Umbilical cord (tissue), 2 donors: ENCODE measurements around the gene ANKRD63. TPM values are rescaled to one million over a fixed set of nuclear protein-coding genes. Genes with fewer than 3 reads are reported as not detected.

Source experiments
- DNase-seq: peaks from one replicate; pipeline ENCODE4 v3.0.0-alpha.2; 2015; ENCODE audit warnings: low spot score
- total RNA-seq: library from RNA; depleted of rRNA; stranded (reverse); fragments of >200 nt; gene quantifications from one replicate; pipeline ENCODE4 v1.2.3, GENCODE V29; 2014; ENCODE audit warnings: low replicate concordance; ENCODE audit not compliant: insufficient read depth

Gene ANKRD63
- total RNA-seq, 1 donor from 2014 or later: not detected

- DNase-seq: no peak
These were observed 30.9 kb upstream of the ANKRD63 start for GRCh38 chr15:40313531-40314398.

- DNase-seq: no peak
These were observed 29.7 kb upstream of the ANKRD63 start for GRCh38 chr15:40312370-40313158.

GRCh38 chr15:40310993-40311392 lies 28.1 kb upstream of the ANKRD63 start:
- no peak for DNase-seq

GRCh38 chr15:40310001-40310959 lies 27.4 kb upstream of the ANKRD63 start:
- DNase-seq: no peak

- no peak for DNase-seq
These were observed 26.5 kb upstream of the ANKRD63 start for GRCh38 chr15:40309344-40309862.

GRCh38 chr15:40307421-40308211 lies 24.8 kb upstream of the ANKRD63 start, which contains the start of gene PLCB2:
PLCB2 (minus strand) TSS chr15:40307935; CDS start chr15:40307672, 263 bp downstream.
- DNase-seq: peak; percentile 40

- DNase-seq: no peak
These were observed 24.0 kb upstream of the ANKRD63 start for GRCh38 chr15:40306908-40307307.

GRCh38 chr15:40306371-40306770 lies 23.5 kb upstream of the ANKRD63 start:
- DNase-seq: no peak

GRCh38 chr15:40305281-40305680 lies 22.4 kb upstream of the ANKRD63 start:
- DNase-seq: no peak

GRCh38 chr15:40303576-40303975 lies 20.7 kb upstream of the ANKRD63 start:
- DNase-seq: no peak

GRCh38 chr15:40302981-40303380 lies 20.1 kb upstream of the ANKRD63 start:
- no peak for DNase-seq

- no peak for DNase-seq
These were observed 19.5 kb upstream of the ANKRD63 start for GRCh38 chr15:40302288-40302886.

GRCh38 chr15:40301467-40302179 lies 18.8 kb upstream of the ANKRD63 start:
- DNase-seq: peak; percentile 71

- DNase-seq: no peak
These were observed 17.9 kb upstream of the ANKRD63 start for GRCh38 chr15:40300771-40301170.

GRCh38 chr15:40300367-40300766 lies 17.5 kb upstream of the ANKRD63 start:
- DNase-seq: no peak

GRCh38 chr15:40298216-40298935 lies 15.5 kb upstream of the ANKRD63 start:
- no peak for DNase-seq

GRCh38 chr15:40297356-40297755 lies 14.5 kb upstream of the ANKRD63 start:
- no peak for DNase-seq

- no peak for DNase-seq
These were observed 13.8 kb upstream of the ANKRD63 start for GRCh38 chr15:40296561-40297230.
